K562 (cell line): Measurements from ENCODE around the gene S1PR1. TPM values are rescaled to one million over a fixed set of nuclear protein-coding genes. Genes with fewer than 3 reads are reported as not detected.

Source experiments
- ATAC-seq: fragments of 200-7000 bp; cut with Tn5 transposase; 3 replicates; pipeline ENCODE4 v1.9.1; 2020; ENCODE audit warnings: moderate library complexity
- BruUV-seq: library from RNA; stranded (reverse); fragments of 400-500 nt; replicated peaks from 2 replicates; lab custom pipeline; 2021; lab: Mats Ljungman, UMichigan
- CTCF ChIA-PET: fragments of 300-600 bp; formaldehyde crosslinking; extraction: SDS; loops from one replicate; lab custom pipeline; 2021; ENCODE audit warnings: low intra/inter-chr PET ratio; lab: Yijun Ruan, JAX
- POLR2A ChIA-PET: fragments of 300-600, 350-650 bp; sonication (Branson Sonifier 250); formaldehyde crosslinking; extraction: SDS; loops from one replicate; lab custom pipeline; 2021; ENCODE audit warnings: antibody characterized with exemption, inconsistent platforms; lab: Yijun Ruan, JAX
- DNase-seq, 4 experiments: peaks; one replicate each; pipeline versions ENCODE4 v3.0.0 to v3.0.0-alpha.2; 2011 to 2018; ENCODE audit warnings: low spot score in 3 of 4, mixed read lengths in 3 of 4; ENCODE audit errors: extremely low read depth in 1 of 4
- FAIRE-seq: peaks from 2 replicates; lab custom pipeline; 2011; peaks lifted over from hg19 to GRCh38; lab: Jason Lieb, UNC
- H2AFZ ChIP-seq: 2 replicates; pipeline ENCODE4 v1.6.0; 2011; ENCODE audit warnings: low read depth, low read length, control low read depth, inconsistent platforms
- H3K27ac ChIP-seq: fragments of 200-600 bp; 3 replicates; pipeline ENCODE4 v1.8.0; 2011; ENCODE audit warnings: low read depth, mild to moderate bottlenecking, control low read depth, inconsistent platforms, low read length, moderate library complexity, mixed read lengths; ENCODE audit errors: extremely low read depth
- H3K27me3 ChIP-seq, 2 experiments: fragments of 300-600 bp in 1 of 2; 2 replicates in 1 of 2; 3 replicates in 1 of 2; pipeline versions ENCODE4 v1.6.0 to v1.8.0; 2011; ENCODE audit warnings: inconsistent platforms in 2 of 2, low read length in 2 of 2, mild to moderate bottlenecking in 1 of 2, mixed read lengths in 1 of 2, moderate library complexity in 1 of 2; ENCODE audit not compliant: control insufficient read depth in 2 of 2, insufficient read depth in 2 of 2
- H3K36me3 ChIP-seq: fragments of 300-600 bp; 3 replicates; pipeline ENCODE4 v1.8.0; 2011; ENCODE audit warnings: mild to moderate bottlenecking, low read length, inconsistent platforms; ENCODE audit not compliant: control insufficient read depth, insufficient read depth
- H3K4me1 ChIP-seq, 2 experiments: fragments of 200-600 bp in 1 of 2; replicated peaks in 1 of 2; 2 replicates in 1 of 2; 3 replicates in 1 of 2; pipeline versions ENCODE4 v1.5.1 to v1.8.0; 2011; ENCODE audit warnings: inconsistent platforms in 2 of 2, low read length in 2 of 2, mild to moderate bottlenecking in 1 of 2, mixed read lengths in 1 of 2, moderate library complexity in 1 of 2; ENCODE audit not compliant: control insufficient read depth in 2 of 2, insufficient read depth in 2 of 2
- H3K4me2 ChIP-seq: 2 replicates; pipeline ENCODE4 v1.6.1; 2011; ENCODE audit warnings: low read length, control low read depth, inconsistent platforms, mixed read lengths; ENCODE audit not compliant: insufficient read depth
- H3K4me3 ChIP-seq: fragments of 200-600 bp; sonication (generic), shearing (Covaris generic); 2 replicates; pipeline ENCODE4 v1.5.1; 2016; ENCODE audit warnings: control low read depth, inconsistent platforms
- H3K79me2 ChIP-seq: fragments of 200-600 bp; 3 replicates; pipeline ENCODE4 v1.8.0; 2011; ENCODE audit warnings: low read length, inconsistent platforms; ENCODE audit not compliant: control insufficient read depth, insufficient read depth
- H3K9ac ChIP-seq, 2 experiments: 2 replicates each; pipeline versions ENCODE4 v1.6.0 to v1.6.1; 2011; ENCODE audit warnings: low read depth in 2 of 2, low read length in 2 of 2, control low read depth in 1 of 2, inconsistent platforms in 1 of 2, mild to moderate bottlenecking in 1 of 2, mixed read lengths in 1 of 2; ENCODE audit not compliant: insufficient read depth in 1 of 2
- H3K9me1 ChIP-seq: one replicate; pipeline ENCODE4 v1.6.0; 2011; ENCODE audit warnings: inconsistent platforms, mild to moderate bottlenecking, low read length, moderate library complexity; ENCODE audit not compliant: control insufficient read depth, insufficient read depth
- H3K9me3 ChIP-seq: replicated peaks from 2 replicates; pipeline ENCODE4 v1.5.1; 2011; ENCODE audit warnings: low read depth, low read length, inconsistent platforms; ENCODE audit not compliant: control insufficient read depth, insufficient read depth
- H4K20me1 ChIP-seq: replicated peaks from 2 replicates; pipeline ENCODE4 v1.6.1; 2011; ENCODE audit warnings: low read length, inconsistent platforms, mixed read lengths; ENCODE audit not compliant: control insufficient read depth, insufficient read depth
- ATF3 ChIP-seq, 2 experiments: fragments of 450-650 bp in 1 of 2; sonication (generic) in 1 of 2; formaldehyde crosslinking in 1 of 2; IDR thresholded peaks in 1 of 2; conservative IDR thresholded peaks in 1 of 2; 2 replicates each; pipeline versions ENCODE4 v1.6.1 to v1.8.1; 2016 to 2023; ENCODE audit warnings: mild to moderate bottlenecking in 2 of 2, moderate library complexity in 2 of 2, inconsistent platforms in 1 of 2, missing genetic modification reagents in 1 of 2
- CHAMP1 ChIP-seq: fragments of 450-650 bp; IDR thresholded peaks from 2 replicates; pipeline ENCODE4 v1.6.1; 2016; ENCODE audit warnings: mild to moderate bottlenecking
- E2F5 ChIP-seq: sonication (generic); formaldehyde crosslinking; IDR thresholded peaks from 2 replicates; pipeline ENCODE4 v1.8.0; 2022; ENCODE audit warnings: mild to moderate bottlenecking, missing genetic modification reagents
- ETS1 ChIP-seq: conservative IDR thresholded peaks from 2 replicates; pipeline ENCODE4 v1.6.1; 2011; ENCODE audit warnings: low read depth, mild to moderate bottlenecking, low read length; ENCODE audit not compliant: control insufficient read depth
- MTA1 ChIP-seq: fragments of 450-650 bp; IDR thresholded peaks from 2 replicates; pipeline ENCODE4 v1.6.1; 2017; ENCODE audit warnings: borderline replicate concordance
- RBM15 ChIP-seq: fragments of 200-400 bp; formaldehyde crosslinking; IDR thresholded peaks from 2 replicates; pipeline ENCODE4 v1.6.1; 2018; ENCODE audit warnings: mild to moderate bottlenecking, low read length, moderate library complexity; ENCODE audit not compliant: insufficient read depth
- SREBF2 ChIP-seq: sonication (generic); formaldehyde crosslinking; IDR thresholded peaks from 2 replicates; pipeline ENCODE4 v1.4.0; 2020; ENCODE audit warnings: mild to moderate bottlenecking, missing genetic modification reagents
- ZFP91 ChIP-seq: sonication (generic); formaldehyde crosslinking; IDR thresholded peaks from 2 replicates; pipeline ENCODE4 v1.8.0; 2022; ENCODE audit warnings: mild to moderate bottlenecking, missing genetic modification reagents
- ZNF143 ChIP-seq: sonication (generic); formaldehyde crosslinking; IDR thresholded peaks from 2 replicates; pipeline ENCODE4 v1.9.0; 2022; ENCODE audit warnings: mild to moderate bottlenecking, missing genetic modification reagents
- ZNF184 ChIP-seq: sonication (generic); formaldehyde crosslinking; IDR thresholded peaks from 2 replicates; pipeline ENCODE4 v1.5.0; 2020; ENCODE audit warnings: missing genetic modification reagents
- ZNF449 ChIP-seq: fragments of 250-450 bp; sonication (Bioruptor Pico); IDR thresholded peaks from 2 replicates; pipeline ENCODE4 v1.8.0; 2022; ENCODE audit warnings: moderate library complexity, mild to moderate bottlenecking, inconsistent platforms
- WGBS: fragments of 100-300 bp; shearing (Covaris generic); methylation state at CpG from one replicate; pipeline ENCODE4 v1.1.6; 2016; ENCODE audit warnings: low coverage, mixed read lengths; ENCODE audit not compliant: insufficient coverage; ENCODE audit errors: missing lambda C conversion rate; 5-methylcytosine and 5-hydroxymethylcytosine counted together
- in situ Hi-C: fragments of 300-500 bp; cut with MboI; formaldehyde crosslinking; loops from 4 replicates; pipeline ENCODE4 v1.15.0; 2018; ENCODE audit warnings: inconsistent platforms, mixed read lengths
- intact Hi-C: fragments of 100-400 bp; cut with micrococcal nuclease; formaldehyde crosslinking; loops from 2 replicates; pipeline ENCODE4 v1.14.2; 2022
- polyA plus RNA-seq, 8 experiments: library from polyadenylated mRNA; depleted of rRNA in 4 of 8; stranded (reverse) in 5 of 8; unstranded in 3 of 8; fragments of >200 nt; fragmentation: Nextera tagmentation in 2 of 8; fragmentation: Illumina TruSeq in 1 of 8; extraction: Ambion mirVana in 2 of 8; extraction: Trizol in 1 of 8; gene quantifications; 2 replicates each; pipeline versions ENCODE4 v1.2.1 to v1.2.3, GENCODE V29; 2011 to 2014; ENCODE audit warnings: inconsistent platforms in 1 of 8, missing spikeins in 1 of 8
- total RNA-seq, 7 experiments: library from RNA; depleted of rRNA in 6 of 7; stranded (reverse); fragments of >200 nt in 6 of 7; fragmentation: Illumina TruSeq in 2 of 7; extraction: Trizol in 2 of 7; gene quantifications; 2 replicates each; pipeline versions ENCODE4 v1.2.1 to v1.2.3, GENCODE V29; 2011 to 2021; ENCODE audit warnings: low replicate concordance in 1 of 7

Gene S1PR1
- total and polyA plus RNA-seq, 9 of the 15 experiments (the other 6 are each of a cell fraction or from before 2014, with no cell fraction given) = 0.22 to 1.2 (median 0.43) TPM

GRCh38 chr1:101188331-101188730 lies 48.5 kb upstream of the S1PR1 start:
- Histone ChIP-seq H3K9ac (no peak overlapping the region), H3K27me3 (no peaks in the 10 kb centered on the region), H3K9me1 (no peaks in the 10 kb centered on the region), H3K9me3 (no peaks in the 10 kb centered on the region), H3K36me3 (no peaks in the 10 kb centered on the region), H3K4me3 (no peak overlapping the region), H3K27ac (no peak overlapping the region), H3K79me2 (no peaks in the 10 kb centered on the region), H4K20me1 (no peaks in the 10 kb centered on the region), H2AFZ (no peak overlapping the region), H3K4me2 (no peak overlapping the region), H3K4me1 (no peaks in the 10 kb centered on the region; a peak in 1 of 5 replicates)
- FAIRE-seq (no peak), DNase-seq (no peak), ATAC-seq (no peak)
- BruUV-seq = no TSS peak
- WGBS = 52% methylated on average over 1 of the region's 1 CpG
- CTCF ChIA-PET = no interaction called here
- intact Hi-C loops = no loop called here
- POLR2A ChIA-PET = no interaction called here
- in situ Hi-C loops = no loop called here
- TF ChIP-seq CHAMP1 = no peak
- no peak for TF ChIP-seq ZNF449
- TF ChIP-seq E2F5 (CRISPR knock-in tag) = no peak
- no peak for TF ChIP-seq ZNF184 (CRISPR knock-in tag)
- no peak for TF ChIP-seq SREBF2 (CRISPR knock-in tag)
- no peak for TF ChIP-seq ZFP91
- TF ChIP-seq ATF3 (IDR thresholded peaks at IDR 0.05) = no peak
- no peak for TF ChIP-seq ATF3 (CRISPR knock-in tag; conservative IDR thresholded peaks at IDR 0.05)
- TF ChIP-seq RBM15 = no peak
- TF ChIP-seq ZNF143 (CRISPR knock-in tag) = no peak
- TF ChIP-seq MTA1 = no peak
- no peak for TF ChIP-seq ETS1
